ENCODE results near the gene CTNNA2.

CTNNA2 gene

GRCh38 chr2:79916285-79916684 is 403.4 kb downstream of the CTNNA2 start:
- Histone ChIP-seq H3K9ac (ENCODE audit: low read length) (no peak overlapping the region), H3K14ac (ENCODE audit: low read length in 2 of 2) (no peak overlapping the region), H3K4ac (ENCODE audit: low read depth in 1 of 2, low read length in 2 of 2) (no peak overlapping the region), H2BK12ac (ENCODE audit: low read length in 2 of 2) (no peak overlapping the region), H2AK5ac (ENCODE audit: low read length, severe bottlenecking) (no peak overlapping the region), H3K4me3 (ENCODE audit: insufficient read depth in 1 of 2, low read depth in 1 of 2, low read length in 2 of 2) (no peak overlapping the region), H3K27me3 (ENCODE audit: control insufficient read depth in 1 of 2, insufficient read depth in 1 of 2, low read length in 2 of 2) (no peaks in the 10 kb centered on the region), H4K91ac (ENCODE audit: low read length) (no peak overlapping the region), H3K18ac (ENCODE audit: low read depth in 1 of 2, low read length in 2 of 2) (no peak overlapping the region), H2AFZ (ENCODE audit: low read depth, low read length) (no peak overlapping the region), H2BK120ac (ENCODE audit: low read depth, low read length) (no peak overlapping the region), H4K8ac (ENCODE audit: low read length) (no peak overlapping the region), H3K4me1 (ENCODE audit: control insufficient read depth, insufficient read depth, low read depth, low read length) (no peaks in the 10 kb centered on the region), H3K27ac (ENCODE audit: low read length, poor library complexity, severe bottlenecking) (no peak overlapping the region), H3K79me1 (replicated peaks; ENCODE audit: low read length, poor library complexity, severe bottlenecking) (no peaks in the 10 kb centered on the region), H3K4me2 (ENCODE audit: low read length, poor library complexity, severe bottlenecking) (no peak overlapping the region), H3K23ac (ENCODE audit: low read length in 2 of 2) (no peak overlapping the region), H3K36me3 (ENCODE audit: control insufficient read depth in 1 of 2, insufficient read depth in 2 of 2, low read depth in 1 of 2, low read length in 2 of 2) (no peaks in the 10 kb centered on the region), H2BK15ac (ENCODE audit: low read depth, poor library complexity, severe bottlenecking) (no peak overlapping the region), H3K9me3 (ENCODE audit: control insufficient read depth, low read length) (no peaks in the 10 kb centered on the region), H2BK5ac (ENCODE audit: low read depth, low read length, poor library complexity, severe bottlenecking) (no peak overlapping the region)
- DNase-seq, result no peak
- WGBS, result 100% methylated on average over 2 of the region's 4 CpGs

DNA sequence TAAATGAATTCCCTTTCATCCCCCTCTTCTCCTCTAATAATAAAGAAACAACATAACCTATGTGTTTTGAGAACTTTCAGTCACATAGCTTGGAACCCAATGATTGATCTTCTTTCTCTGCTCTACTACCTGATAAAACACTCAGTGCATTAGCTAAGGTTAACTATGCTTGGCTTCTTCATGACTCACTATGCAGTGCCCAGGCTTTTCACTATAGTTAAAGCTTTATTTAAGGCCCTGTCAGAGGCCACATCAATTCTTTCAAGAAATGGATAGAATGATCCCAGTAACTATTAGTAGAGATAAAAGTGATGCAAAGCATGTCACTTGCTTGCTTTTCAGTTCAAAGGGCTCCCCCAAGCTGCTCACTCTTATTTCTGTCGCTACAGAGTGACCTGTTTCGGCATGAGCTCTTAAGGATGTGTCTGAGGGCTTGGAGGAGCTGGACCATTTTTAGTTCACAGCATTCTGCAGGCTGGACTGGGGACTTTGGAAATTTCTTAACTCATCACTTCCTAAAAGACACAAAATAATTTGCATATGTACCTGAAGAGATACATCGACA is 407.7 kb downstream of the CTNNA2 start:
- no peak overlapping the region for H2BK120ac ChIP-seq (ENCODE audit: low read depth, low read length)
- no peak overlapping the region for H3K14ac ChIP-seq (ENCODE audit: low read length in 2 of 2)

DNA sequence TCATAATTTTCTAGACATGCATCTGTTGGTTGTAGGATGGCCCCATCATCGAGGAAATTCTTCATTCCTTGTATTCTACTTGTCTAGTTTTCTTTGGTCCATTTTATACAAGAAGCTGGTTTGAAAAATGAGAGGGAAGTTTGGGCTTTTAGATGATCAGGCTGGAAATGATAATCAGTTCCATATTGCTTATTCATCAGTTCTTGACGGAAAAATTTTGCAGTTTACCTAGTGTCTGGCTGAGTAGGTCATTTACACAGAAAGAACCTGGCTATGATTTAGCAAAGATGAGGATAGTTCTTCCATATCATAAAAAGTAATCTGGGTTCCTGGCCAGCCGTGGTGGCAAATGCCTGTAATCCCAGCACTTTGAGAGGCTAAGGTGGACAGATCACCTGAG is 416.8 kb downstream of the CTNNA2 start:
- no peaks in the 10 kb centered on the region for H3K9me3 ChIP-seq (ENCODE audit: control insufficient read depth, low read length)
- no peak overlapping the region for H3K4me3 ChIP-seq (ENCODE audit: insufficient read depth in 1 of 2, low read depth in 1 of 2, low read length in 2 of 2)
- no peak overlapping the region for H4K8ac ChIP-seq (ENCODE audit: low read length)
- no peak overlapping the region for H3K18ac ChIP-seq (ENCODE audit: low read depth in 1 of 2, low read length in 2 of 2)
- H3K4ac ChIP-seq (ENCODE audit: low read depth in 1 of 2, low read length in 2 of 2), result no peak overlapping the region
- H3K23ac ChIP-seq (ENCODE audit: low read length in 2 of 2), result no peak overlapping the region
- no peak overlapping the region for H2BK12ac ChIP-seq (ENCODE audit: low read length in 2 of 2)
- H4K91ac ChIP-seq (ENCODE audit: low read length), result no peak overlapping the region
- no peaks in the 10 kb centered on the region for H3K79me1 ChIP-seq (replicated peaks; ENCODE audit: low read length, poor library complexity, severe bottlenecking)
- no peak overlapping the region for H3K27ac ChIP-seq (ENCODE audit: low read length, poor library complexity, severe bottlenecking)
- no peak overlapping the region for H2AFZ ChIP-seq (ENCODE audit: low read depth, low read length)
- no peak overlapping the region for H2AK5ac ChIP-seq (ENCODE audit: low read length, severe bottlenecking)
- H2BK15ac ChIP-seq (ENCODE audit: low read depth, poor library complexity, severe bottlenecking), result no peak overlapping the region
- 49% methylated on average over 2 of the region's 3 CpGs for WGBS
- H3K14ac ChIP-seq (ENCODE audit: low read length in 2 of 2), result no peak overlapping the region
- H3K9ac ChIP-seq (ENCODE audit: low read length), result no peak overlapping the region
- no peaks in the 10 kb centered on the region for H3K27me3 ChIP-seq (ENCODE audit: control insufficient read depth in 1 of 2, insufficient read depth in 1 of 2, low read length in 2 of 2)
- no peaks in the 10 kb centered on the region for H3K4me1 ChIP-seq (ENCODE audit: control insufficient read depth, insufficient read depth, low read depth, low read length)
- no peak for DNase-seq
- H3K4me2 ChIP-seq (ENCODE audit: low read length, poor library complexity, severe bottlenecking), result no peak overlapping the region
- H2BK120ac ChIP-seq (ENCODE audit: low read depth, low read length), result no peak overlapping the region
- no peaks in the 10 kb centered on the region for H3K36me3 ChIP-seq (ENCODE audit: control insufficient read depth in 1 of 2, insufficient read depth in 2 of 2, low read depth in 1 of 2, low read length in 2 of 2)
- H2BK5ac ChIP-seq (ENCODE audit: low read depth, low read length, poor library complexity, severe bottlenecking), result no peak overlapping the region

More for the DNA sequence above, 407.7 kb downstream of the CTNNA2 start:
- no peaks in the 10 kb centered on the region for H3K79me1 ChIP-seq (replicated peaks; ENCODE audit: low read length, poor library complexity, severe bottlenecking)
- no peak overlapping the region for H3K27ac ChIP-seq (ENCODE audit: low read length, poor library complexity, severe bottlenecking)
- no peak overlapping the region for H2BK12ac ChIP-seq (ENCODE audit: low read length in 2 of 2)
- H3K9ac ChIP-seq (ENCODE audit: low read length), result no peak overlapping the region
- H3K4me3 ChIP-seq (ENCODE audit: insufficient read depth in 1 of 2, low read depth in 1 of 2, low read length in 2 of 2), result no peak overlapping the region
- no peaks in the 10 kb centered on the region for H3K9me3 ChIP-seq (ENCODE audit: control insufficient read depth, low read length)
- no peaks in the 10 kb centered on the region for H3K27me3 ChIP-seq (ENCODE audit: control insufficient read depth in 1 of 2, insufficient read depth in 1 of 2, low read length in 2 of 2)
- H2AK5ac ChIP-seq (ENCODE audit: low read length, severe bottlenecking), result no peak overlapping the region
- H4K91ac ChIP-seq (ENCODE audit: low read length), result no peak overlapping the region
- H3K4me2 ChIP-seq (ENCODE audit: low read length, poor library complexity, severe bottlenecking), result no peak overlapping the region
- H3K4me1 ChIP-seq (ENCODE audit: control insufficient read depth, insufficient read depth, low read depth, low read length), result no peaks in the 10 kb centered on the region
- 54% methylated on average over 3 of the region's 3 CpGs for WGBS
- H2BK15ac ChIP-seq (ENCODE audit: low read depth, poor library complexity, severe bottlenecking), result no peak overlapping the region
- H3K23ac ChIP-seq (ENCODE audit: low read length in 2 of 2), result no peak overlapping the region
- H3K36me3 ChIP-seq (ENCODE audit: control insufficient read depth in 1 of 2, insufficient read depth in 2 of 2, low read depth in 1 of 2, low read length in 2 of 2), result no peaks in the 10 kb centered on the region
- DNase-seq, result no peak
- no peak overlapping the region for H2BK5ac ChIP-seq (ENCODE audit: low read depth, low read length, poor library complexity, severe bottlenecking)
- no peak overlapping the region for H3K4ac ChIP-seq (ENCODE audit: low read depth in 1 of 2, low read length in 2 of 2)
- no peak overlapping the region for H4K8ac ChIP-seq (ENCODE audit: low read length)
- no peak overlapping the region for H3K18ac ChIP-seq (ENCODE audit: low read depth in 1 of 2, low read length in 2 of 2)
- no peak overlapping the region for H2AFZ ChIP-seq (ENCODE audit: low read depth, low read length)

DNA sequence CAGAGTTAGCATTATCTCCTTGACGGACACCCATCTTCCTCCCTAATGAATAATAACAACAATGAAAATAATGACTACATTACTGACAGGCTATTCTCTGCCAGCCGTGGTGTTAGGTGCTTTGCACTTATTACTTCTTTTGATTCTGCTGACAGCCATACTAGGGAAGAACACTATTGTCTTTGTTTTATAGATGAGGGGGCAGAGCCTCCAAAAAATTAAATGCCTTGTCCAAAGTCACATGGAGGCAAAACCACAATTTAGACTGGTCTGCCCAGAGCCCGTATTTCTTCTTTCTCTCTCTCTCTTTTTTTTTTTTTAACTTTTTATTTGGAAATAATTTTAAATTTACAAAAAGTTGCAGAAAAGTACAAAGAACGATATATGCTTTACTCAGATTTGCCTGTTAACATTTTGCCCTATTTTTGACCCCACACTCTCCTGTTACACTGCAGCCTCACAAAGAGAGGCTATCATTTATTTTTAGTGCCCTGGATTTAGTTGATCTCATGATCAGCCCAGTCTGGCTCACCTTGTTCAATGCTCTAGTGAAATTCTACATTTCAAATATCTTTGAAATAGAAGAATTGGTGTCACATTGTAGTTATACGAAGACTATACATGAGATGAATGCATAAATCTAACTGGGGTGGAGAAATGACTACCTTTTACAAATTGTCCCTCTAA is 422.3 kb downstream of the CTNNA2 start:
- 58% methylated on average over 3 of the region's 5 CpGs for WGBS
- H3K36me3 ChIP-seq (ENCODE audit: control insufficient read depth in 1 of 2, insufficient read depth in 2 of 2, low read depth in 1 of 2, low read length in 2 of 2), result no peaks in the 10 kb centered on the region
- H2BK15ac ChIP-seq (ENCODE audit: low read depth, poor library complexity, severe bottlenecking), result no peak overlapping the region
- no peak overlapping the region for H4K91ac ChIP-seq (ENCODE audit: low read length)
- H2BK120ac ChIP-seq (ENCODE audit: low read depth, low read length), result no peak overlapping the region
- H3K4me1 ChIP-seq (ENCODE audit: control insufficient read depth, insufficient read depth, low read depth, low read length), result no peaks in the 10 kb centered on the region
- no peak overlapping the region for H3K9ac ChIP-seq (ENCODE audit: low read length)
- no peak overlapping the region for H2BK12ac ChIP-seq (ENCODE audit: low read length in 2 of 2)
- H4K8ac ChIP-seq (ENCODE audit: low read length), result no peak overlapping the region
- H2AFZ ChIP-seq (ENCODE audit: low read depth, low read length), result no peak overlapping the region
- no peak overlapping the region for H3K4me2 ChIP-seq (ENCODE audit: low read length, poor library complexity, severe bottlenecking)
- no peak overlapping the region for H3K27ac ChIP-seq (ENCODE audit: low read length, poor library complexity, severe bottlenecking)
- H3K18ac ChIP-seq (ENCODE audit: low read depth in 1 of 2, low read length in 2 of 2), result no peak overlapping the region
- no peaks in the 10 kb centered on the region for H3K27me3 ChIP-seq (ENCODE audit: control insufficient read depth in 1 of 2, insufficient read depth in 1 of 2, low read length in 2 of 2)
- no peak overlapping the region for H3K23ac ChIP-seq (ENCODE audit: low read length in 2 of 2)
- no peak for DNase-seq
- H2BK5ac ChIP-seq (ENCODE audit: low read depth, low read length, poor library complexity, severe bottlenecking), result no peak overlapping the region
- no peaks in the 10 kb centered on the region for H3K9me3 ChIP-seq (ENCODE audit: control insufficient read depth, low read length)
- H3K79me1 ChIP-seq (replicated peaks; ENCODE audit: low read length, poor library complexity, severe bottlenecking), result no peaks in the 10 kb centered on the region
- no peak overlapping the region for H2AK5ac ChIP-seq (ENCODE audit: low read length, severe bottlenecking)
- no peak overlapping the region for H3K14ac ChIP-seq (ENCODE audit: low read length in 2 of 2)
- no peak overlapping the region for H3K4ac ChIP-seq (ENCODE audit: low read depth in 1 of 2, low read length in 2 of 2)
- no peak overlapping the region for H3K4me3 ChIP-seq (ENCODE audit: insufficient read depth in 1 of 2, low read depth in 1 of 2, low read length in 2 of 2)
